GM19193 (cell line): Measurements from ENCODE around the gene KIFC1.
A peak's percentile ranks its signal among the peaks of the same experiment; 100 is the strongest.

Source experiments
- POLR2A ChIP-seq: IDR thresholded peaks from 4 replicates; pipeline ENCODE4 v1.6.1; 2011; ENCODE audit not compliant: insufficient read depth, insufficient read length; ENCODE audit errors: extremely low read depth

The KIFC1 gene, protein sequence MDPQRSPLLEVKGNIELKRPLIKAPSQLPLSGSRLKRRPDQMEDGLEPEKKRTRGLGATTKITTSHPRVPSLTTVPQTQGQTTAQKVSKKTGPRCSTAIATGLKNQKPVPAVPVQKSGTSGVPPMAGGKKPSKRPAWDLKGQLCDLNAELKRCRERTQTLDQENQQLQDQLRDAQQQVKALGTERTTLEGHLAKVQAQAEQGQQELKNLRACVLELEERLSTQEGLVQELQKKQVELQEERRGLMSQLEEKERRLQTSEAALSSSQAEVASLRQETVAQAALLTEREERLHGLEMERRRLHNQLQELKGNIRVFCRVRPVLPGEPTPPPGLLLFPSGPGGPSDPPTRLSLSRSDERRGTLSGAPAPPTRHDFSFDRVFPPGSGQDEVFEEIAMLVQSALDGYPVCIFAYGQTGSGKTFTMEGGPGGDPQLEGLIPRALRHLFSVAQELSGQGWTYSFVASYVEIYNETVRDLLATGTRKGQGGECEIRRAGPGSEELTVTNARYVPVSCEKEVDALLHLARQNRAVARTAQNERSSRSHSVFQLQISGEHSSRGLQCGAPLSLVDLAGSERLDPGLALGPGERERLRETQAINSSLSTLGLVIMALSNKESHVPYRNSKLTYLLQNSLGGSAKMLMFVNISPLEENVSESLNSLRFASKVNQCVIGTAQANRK

DNA sequence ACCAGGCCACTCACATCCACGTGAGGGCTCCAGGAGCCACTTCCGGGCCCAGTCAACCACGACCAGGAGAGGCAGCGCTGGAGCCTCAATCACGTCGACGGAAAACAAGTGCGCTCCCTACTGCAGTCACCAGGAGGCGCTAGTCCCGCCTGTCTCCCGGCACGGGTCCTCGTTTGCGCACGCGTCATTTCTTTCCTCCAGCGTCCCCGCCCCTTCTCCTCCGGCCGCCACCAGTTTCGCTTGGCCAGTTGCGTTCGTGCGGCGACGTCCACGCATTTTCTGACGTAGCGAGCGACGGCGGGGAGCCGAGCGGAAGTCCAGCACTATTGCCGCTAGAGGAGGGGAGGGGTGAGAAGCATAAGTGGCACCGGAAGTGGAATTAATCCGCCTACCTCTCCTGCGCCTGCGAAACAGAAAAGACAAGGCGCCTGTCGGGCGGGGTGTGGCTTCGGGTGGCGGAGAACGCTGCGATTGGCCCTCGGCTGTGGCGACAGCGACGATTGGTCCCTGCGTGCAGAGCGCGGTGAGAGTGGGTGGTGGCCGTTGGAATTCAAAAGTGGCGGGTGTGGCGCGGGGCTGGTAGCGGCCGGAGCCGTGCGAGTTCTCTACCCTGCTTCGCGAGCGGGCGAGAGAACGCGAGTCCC is at the start of gene KIFC1:
Gene KIFC1 (plus strand): TSS at position 546 of the 644 bp plus-strand sequence. CDS start 163 bp downstream, outside the sequence.
- peak; percentile 74 for TF ChIP-seq POLR2A

DNA sequence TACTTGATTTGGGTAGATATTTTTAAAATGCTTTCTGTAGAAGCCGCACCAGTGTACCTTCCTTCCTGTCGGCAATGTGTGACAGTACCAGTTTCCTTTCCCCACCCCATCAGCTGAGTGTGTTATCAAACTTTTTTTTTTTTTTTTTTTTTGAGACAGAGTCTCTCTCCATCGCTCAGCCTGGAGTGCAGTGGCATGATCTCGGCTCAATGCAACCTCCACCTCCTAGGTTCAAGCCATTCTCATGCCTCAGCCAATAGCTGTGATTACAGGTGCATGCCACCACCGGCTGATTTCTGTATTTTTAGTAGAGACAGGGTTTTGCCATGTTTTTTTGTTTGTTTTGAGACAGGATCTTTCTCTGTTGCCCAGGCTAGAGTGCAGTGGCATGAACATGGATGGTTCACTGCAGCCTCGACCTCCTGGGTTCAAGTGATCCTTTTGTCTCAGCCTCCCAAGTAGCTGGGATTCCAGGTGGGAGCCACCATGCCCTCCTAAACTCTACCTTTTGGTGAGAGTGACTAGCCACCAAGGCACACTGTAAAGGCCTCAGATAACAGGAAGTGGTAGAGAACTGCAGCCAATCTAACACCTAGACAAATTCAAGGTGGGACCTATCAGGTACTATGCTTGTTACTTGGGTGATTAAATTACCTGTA is 47.5 kb upstream of the KIFC1 start:
- TF ChIP-seq POLR2A = no peak

DNA sequence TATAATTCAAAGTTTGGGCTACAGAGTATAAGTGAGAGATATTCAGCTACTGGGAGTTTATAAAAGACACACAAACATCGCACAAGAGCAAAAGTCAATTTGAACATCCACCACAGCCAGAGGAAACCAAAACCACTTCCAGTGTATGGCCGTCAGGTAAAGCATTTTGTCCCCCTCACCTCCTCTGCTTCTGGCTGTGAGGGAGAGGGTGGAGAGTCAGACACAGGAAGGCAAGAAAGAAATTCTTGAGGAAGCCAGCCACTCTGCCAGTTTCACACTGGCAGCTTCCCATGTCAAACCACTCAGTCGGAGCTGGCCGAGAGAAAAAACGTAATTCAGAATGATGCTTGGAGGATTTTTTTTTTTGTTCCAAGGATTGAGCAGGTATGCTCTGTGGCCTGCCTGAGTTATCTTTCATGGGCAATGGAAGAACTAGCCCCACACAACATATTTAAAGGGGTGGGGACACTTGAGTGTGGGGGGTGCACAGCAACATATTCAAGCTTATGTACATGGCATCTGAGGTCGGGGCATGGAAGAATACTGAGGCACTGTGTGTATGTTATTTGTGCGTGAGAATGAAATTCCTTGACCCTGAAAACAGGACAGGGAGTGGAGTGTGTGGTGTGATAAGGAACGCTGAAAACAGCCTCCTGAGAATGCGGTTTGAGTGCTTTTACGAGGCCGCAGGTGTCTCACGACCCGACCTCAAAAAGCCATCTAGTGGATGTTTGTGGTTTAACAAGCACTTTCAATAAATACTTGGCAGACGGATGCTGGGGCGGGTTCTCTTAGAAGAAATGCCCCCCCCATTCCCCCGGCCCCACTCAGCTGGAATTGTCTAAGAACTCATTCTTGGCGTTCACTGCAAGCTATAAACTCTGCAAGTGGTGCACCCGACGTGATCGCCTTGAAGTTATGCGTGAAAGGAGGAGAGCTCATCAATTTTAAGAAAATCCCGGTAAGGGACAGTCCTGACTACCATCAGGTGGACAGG is 46.6 kb upstream of the KIFC1 start:
- TF ChIP-seq POLR2A = no peak

DNA sequence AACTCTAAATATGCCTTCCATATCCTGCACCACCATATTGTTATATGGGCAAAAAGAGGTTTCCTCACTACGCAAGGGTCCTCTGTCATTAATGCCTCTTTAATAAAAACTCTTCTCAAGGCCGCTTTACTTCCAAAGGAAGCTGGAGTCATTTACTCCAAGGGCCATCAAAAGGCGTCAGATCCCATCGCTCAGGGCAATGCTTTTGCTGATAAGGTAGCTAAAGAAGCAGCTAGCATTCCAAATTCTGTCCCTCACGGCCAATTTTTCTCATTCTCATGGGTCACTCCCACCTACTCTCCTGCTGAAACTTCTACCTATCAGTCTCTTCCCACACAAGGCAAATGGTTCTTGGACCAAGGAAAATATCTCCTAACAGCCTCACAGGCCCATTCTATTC is 43.8 kb upstream of the KIFC1 start:
- no peak for TF ChIP-seq POLR2A

DNA sequence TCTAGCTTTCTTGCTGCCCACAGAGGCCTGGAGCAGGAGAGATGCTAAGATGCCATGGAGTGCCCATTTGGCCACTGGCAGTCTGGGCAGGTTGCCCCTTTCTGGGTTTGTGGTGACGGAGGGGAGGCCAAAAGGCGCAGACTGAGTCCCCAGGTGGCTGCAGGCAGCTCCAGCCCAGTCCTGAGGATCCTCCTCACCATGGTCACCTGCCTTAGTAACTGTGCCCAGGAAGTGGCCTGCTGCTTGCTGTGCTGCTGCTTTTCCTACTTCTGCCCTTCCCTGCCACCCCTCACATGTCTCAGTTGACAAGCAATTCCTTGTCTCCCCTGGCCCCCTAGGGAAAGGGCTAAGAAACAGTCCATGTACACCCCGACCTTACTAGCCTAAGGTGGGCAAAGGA is 35.3 kb upstream of the KIFC1 start:
- TF ChIP-seq POLR2A = no peak

DNA sequence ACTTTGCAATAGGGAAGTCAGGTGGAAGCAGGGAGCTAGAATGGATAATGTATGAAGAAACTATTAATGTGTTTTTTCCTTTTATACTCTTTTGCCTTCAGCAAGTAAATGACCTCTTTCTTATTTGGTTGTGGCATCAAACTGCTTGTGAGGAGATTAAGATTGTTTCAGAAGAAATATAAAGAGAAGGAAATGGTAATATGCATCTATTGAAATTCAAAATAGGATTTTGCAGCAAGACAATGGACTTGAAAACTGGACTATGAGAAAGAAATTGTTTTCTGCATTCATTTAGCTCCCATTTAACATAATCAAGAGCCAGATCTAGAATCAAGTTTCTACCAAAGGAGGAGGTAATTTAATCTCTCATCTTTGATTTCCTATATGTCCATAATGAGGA is 32.3 kb upstream of the KIFC1 start:
- no peak for TF ChIP-seq POLR2A

DNA sequence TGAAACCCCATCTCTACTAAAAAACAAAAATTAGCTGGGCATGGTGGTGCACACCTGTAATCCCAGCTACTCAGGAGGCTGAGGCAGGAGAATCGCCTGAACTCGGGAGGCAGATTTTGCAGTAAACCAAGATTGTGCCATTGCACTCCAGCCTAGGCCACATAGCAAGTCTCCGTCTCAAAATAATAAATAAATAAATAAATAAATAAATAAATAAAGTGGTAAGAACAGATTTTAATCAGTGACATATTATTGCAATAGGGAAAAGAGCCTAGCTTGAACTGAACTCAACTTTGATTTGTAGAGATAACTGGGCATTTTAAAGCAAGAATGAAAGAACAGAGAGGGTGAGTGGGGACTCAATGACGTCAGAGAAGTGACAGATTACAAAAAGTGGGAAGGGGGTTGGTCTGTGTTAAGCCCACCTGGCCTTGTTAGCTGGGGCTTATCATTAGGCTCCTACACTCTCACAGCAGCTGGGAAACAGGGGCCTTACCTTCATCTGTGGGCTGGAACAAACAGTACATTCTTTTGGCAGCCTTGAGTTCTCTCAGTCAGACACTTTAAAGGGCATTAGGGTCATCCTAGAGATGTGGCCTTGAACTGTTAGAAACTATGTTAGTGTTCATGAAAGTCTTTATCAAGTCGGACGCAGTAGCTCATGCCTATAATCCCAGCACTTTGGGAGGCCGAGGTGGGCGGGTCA is 24.5 kb upstream of the KIFC1 start:
- TF ChIP-seq POLR2A = no peak

DNA sequence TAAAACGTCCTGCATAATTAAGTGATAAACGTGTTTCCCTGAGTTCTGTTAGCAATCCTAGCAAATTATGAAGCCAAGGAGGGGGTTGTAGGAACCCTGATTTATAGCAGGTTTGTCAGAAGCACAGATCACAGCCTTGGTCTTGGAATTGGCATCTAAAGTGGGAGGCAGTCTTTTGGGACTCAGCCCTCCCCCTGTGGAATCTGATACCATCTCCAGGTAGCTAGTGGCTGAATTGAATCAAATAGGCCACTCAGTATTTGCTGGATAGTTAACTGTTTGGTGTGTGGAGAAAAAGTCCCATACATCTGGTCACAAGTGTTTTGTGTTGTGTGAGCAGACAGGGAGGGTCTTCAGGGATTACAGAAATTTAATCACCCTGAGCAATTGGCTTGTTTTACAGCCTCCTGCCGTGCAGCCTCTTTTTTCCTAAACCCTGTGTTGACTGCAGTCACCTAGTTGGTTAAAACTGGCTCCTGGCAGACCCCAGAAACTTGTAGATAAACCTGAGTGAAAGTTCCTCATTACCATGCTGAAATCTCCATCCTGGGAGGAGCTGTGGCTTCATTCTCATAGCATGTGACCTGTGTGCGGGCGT is 19.0 kb upstream of the KIFC1 start:
- no peak for TF ChIP-seq POLR2A

DNA sequence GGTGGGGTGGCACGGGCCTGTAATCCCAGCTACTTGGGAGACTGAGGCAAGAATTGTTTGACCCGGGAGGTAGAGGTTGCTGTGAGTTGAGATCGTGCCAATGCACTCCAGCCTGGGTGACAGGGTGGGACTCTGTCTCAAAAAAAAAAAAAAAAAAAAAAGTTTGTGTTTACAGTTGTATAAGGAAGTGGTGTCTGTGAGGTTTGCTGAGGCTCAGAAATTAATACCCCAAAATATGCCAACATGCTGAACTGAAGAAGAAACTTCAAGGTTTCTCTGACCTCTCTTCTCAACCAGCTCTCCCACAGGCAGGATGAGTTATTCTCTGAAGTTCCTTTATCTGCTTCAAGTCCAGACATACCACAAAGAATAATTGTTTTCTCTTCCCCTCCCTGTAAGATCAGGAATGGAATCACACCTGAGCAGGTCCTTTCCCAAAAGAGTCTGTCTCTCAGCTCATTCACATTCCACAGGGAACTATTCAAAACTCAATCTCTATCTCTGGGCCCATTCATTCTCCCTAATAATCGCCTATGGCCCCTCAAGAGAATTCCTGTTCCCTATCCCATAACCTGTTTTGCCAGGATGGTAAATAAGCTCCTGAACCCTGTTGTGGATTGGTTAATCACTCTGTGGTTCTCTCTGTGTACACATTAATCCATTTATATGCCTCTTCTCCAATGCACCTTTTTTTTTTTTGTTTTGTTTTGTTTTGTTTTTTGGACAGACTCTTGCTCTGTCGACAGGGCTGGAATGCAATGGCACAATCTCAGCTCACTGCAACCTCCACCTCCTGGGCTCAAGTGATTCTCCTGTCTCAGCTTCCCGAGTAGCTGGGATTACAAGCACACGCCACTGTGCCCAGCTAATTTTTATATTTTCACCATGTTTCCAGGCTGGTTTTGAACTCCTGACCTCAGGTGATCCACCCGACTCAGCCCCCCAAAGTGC is 17.4 kb upstream of the KIFC1 start:
- no peak for TF ChIP-seq POLR2A

DNA sequence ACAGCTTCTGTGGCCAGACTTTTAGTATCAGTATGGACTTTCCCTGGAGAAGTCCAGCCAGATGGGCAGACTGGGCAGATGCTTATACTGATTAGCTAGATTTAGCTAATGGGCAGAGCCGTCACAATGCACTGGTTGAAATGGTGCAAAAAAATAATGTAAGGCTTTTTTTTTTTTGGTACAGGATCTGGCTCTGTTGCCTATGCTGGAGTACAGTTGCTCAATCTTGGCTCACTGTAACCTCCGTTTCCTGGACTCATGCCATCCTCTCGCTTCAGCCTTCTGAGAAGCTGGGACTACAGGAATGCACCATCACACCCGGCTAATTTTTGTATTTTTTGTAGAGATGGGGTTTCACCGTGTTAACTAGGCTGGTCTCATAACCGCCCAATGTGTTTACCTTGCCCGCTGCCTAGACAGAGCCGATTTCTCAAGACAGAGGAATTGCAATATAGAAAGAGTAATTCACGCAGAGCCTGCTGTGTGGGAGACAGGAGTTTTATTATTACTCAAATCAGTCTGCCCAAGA is 16.4 kb upstream of the KIFC1 start:
- TF ChIP-seq POLR2A = no peak

DNA sequence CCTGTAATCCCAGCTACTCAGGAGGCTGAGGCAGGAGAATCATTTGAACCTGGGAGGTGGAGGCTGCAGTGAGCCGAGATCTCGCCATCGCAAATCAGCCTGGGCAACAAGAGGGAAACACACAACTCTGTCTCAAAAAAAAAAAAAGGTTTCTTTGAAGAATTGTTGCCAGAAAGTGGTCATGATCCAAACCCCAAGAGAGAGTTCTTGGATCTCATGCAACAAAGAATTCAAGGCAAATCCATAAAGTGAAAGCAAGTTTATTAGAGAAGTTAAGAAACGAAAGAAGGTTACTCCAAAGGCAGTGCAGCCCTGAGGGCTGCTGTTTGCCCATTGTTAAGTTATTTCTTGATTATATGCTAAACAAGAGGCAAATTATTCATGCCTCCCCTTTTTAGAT is 14.5 kb upstream of the KIFC1 start:
- TF ChIP-seq POLR2A = no peak
